ENCODE data around the gene CD276. TPM values are rescaled to one million over a fixed set of nuclear protein-coding genes. Genes with fewer than 3 reads are reported as not detected.

CD276 gene
- total and polyA plus RNA-seq, 9 donors, result 48.3 to 180 (median 127) TPM

- H3K27ac ChIP-seq (ENCODE audit: low read length), result no peak overlapping the region
- WGBS (ENCODE audit: insufficient coverage), result 45% methylated on average over 12 of the region's 13 CpGs
These were observed 20.9 kb downstream of the CD276 start for GRCh38 chr15:73704869-73705645.

GRCh38 chr15:73708691-73709090 lies 24.5 kb downstream of the CD276 start:
- Histone ChIP-seq H3K27ac (ENCODE audit: low read length) (no peak overlapping the region), H3K36me3 (ENCODE audit: control insufficient read depth, insufficient read depth, low read length) (peaks cover 92% of the 10 kb centered on the region), H3K27me3 (ENCODE audit: control insufficient read depth, insufficient read depth, low read length) (no peaks in the 10 kb centered on the region), H3K4me3 (ENCODE audit: low read length) (no peak overlapping the region), H3K9me3 (replicated peaks; ENCODE audit: control insufficient read depth, low read depth, low read length) (no peaks in the 10 kb centered on the region), H3K4me1 (ENCODE audit: control insufficient read depth, insufficient read depth, low read length) (peaks cover 5% of the 10 kb centered on the region)
- no peak for DNase-seq
- WGBS (ENCODE audit: insufficient coverage), result 93% methylated on average over 6 of the region's 6 CpGs

More at GRCh38 chr15:73704869-73705645, 20.9 kb downstream of the CD276 start:
- Histone ChIP-seq H3K9me3 (replicated peaks; ENCODE audit: control insufficient read depth, low read depth, low read length) (no peaks in the 10 kb centered on the region), H3K4me3 (ENCODE audit: low read length) (no peak overlapping the region), H3K27me3 (ENCODE audit: control insufficient read depth, insufficient read depth, low read length) (no peaks in the 10 kb centered on the region), H3K36me3 (ENCODE audit: control insufficient read depth, insufficient read depth, low read length) (peaks cover 74% of the 10 kb centered on the region), H3K4me1 (ENCODE audit: control insufficient read depth, insufficient read depth, low read length) (peaks cover 5% of the 10 kb centered on the region)
- DNase-seq, result peak; percentile 59

- no peaks in the 10 kb centered on the region for H3K27me3 ChIP-seq (ENCODE audit: control insufficient read depth, insufficient read depth, low read length)
- peaks cover 91% of the 10 kb centered on the region for H3K36me3 ChIP-seq (ENCODE audit: control insufficient read depth, insufficient read depth, low read length)
- H3K4me3 ChIP-seq (ENCODE audit: low read length), result no peak overlapping the region
- no peak for DNase-seq
- no peaks in the 10 kb centered on the region for H3K9me3 ChIP-seq (replicated peaks; ENCODE audit: control insufficient read depth, low read depth, low read length)
- H3K4me1 ChIP-seq (ENCODE audit: control insufficient read depth, insufficient read depth, low read length), result peaks cover 5% of the 10 kb centered on the region
- WGBS (ENCODE audit: insufficient coverage), result 98% methylated on average over 6 of the region's 6 CpGs
- no peak overlapping the region for H3K27ac ChIP-seq (ENCODE audit: low read length)
These were observed 25.1 kb downstream of the CD276 start for GRCh38 chr15:73709241-73709640.

GRCh38 chr15:73709686-73710085 lies 25.5 kb downstream of the CD276 start:
- Histone ChIP-seq H3K36me3 (ENCODE audit: control insufficient read depth, insufficient read depth, low read length) (peaks cover 86% of the 10 kb centered on the region), H3K4me1 (ENCODE audit: control insufficient read depth, insufficient read depth, low read length) (peaks cover 5% of the 10 kb centered on the region), H3K27me3 (ENCODE audit: control insufficient read depth, insufficient read depth, low read length) (no peaks in the 10 kb centered on the region), H3K27ac (ENCODE audit: low read length) (no peak overlapping the region), H3K4me3 (ENCODE audit: low read length) (no peak overlapping the region), H3K9me3 (replicated peaks; ENCODE audit: control insufficient read depth, low read depth, low read length) (no peaks in the 10 kb centered on the region)
- no CpG with 5 or more reads among the region's 4 CpGs for WGBS (ENCODE audit: insufficient coverage)
- DNase-seq, result no peak

- no peaks in the 10 kb centered on the region for H3K27me3 ChIP-seq (ENCODE audit: control insufficient read depth, insufficient read depth, low read length)
- H3K27ac ChIP-seq (ENCODE audit: low read length), result no peak overlapping the region
- DNase-seq, result no peak
- H3K9me3 ChIP-seq (replicated peaks; ENCODE audit: control insufficient read depth, low read depth, low read length), result no peaks in the 10 kb centered on the region
- no peak overlapping the region for H3K4me3 ChIP-seq (ENCODE audit: low read length)
- WGBS (ENCODE audit: insufficient coverage), result 94% methylated on average over 2 of the region's 5 CpGs
- H3K4me1 ChIP-seq (ENCODE audit: control insufficient read depth, insufficient read depth, low read length), result peaks cover under 1% of the 10 kb centered on the region
- H3K36me3 ChIP-seq (ENCODE audit: control insufficient read depth, insufficient read depth, low read length), result peaks cover 80% of the 10 kb centered on the region
These were observed 26.1 kb downstream of the CD276 start for GRCh38 chr15:73710321-73710720.

- Histone ChIP-seq H3K9me3 (replicated peaks; ENCODE audit: control insufficient read depth, low read depth, low read length) (no peaks in the 10 kb centered on the region), H3K4me1 (ENCODE audit: control insufficient read depth, insufficient read depth, low read length) (peaks cover 2% of the 10 kb centered on the region), H3K4me3 (ENCODE audit: low read length) (no peak overlapping the region), H3K36me3 (ENCODE audit: control insufficient read depth, insufficient read depth, low read length) (peaks cover 70% of the 10 kb centered on the region), H3K27me3 (ENCODE audit: control insufficient read depth, insufficient read depth, low read length) (no peaks in the 10 kb centered on the region), H3K27ac (ENCODE audit: low read length) (no peak overlapping the region)
- DNase-seq, result no peak
- WGBS (ENCODE audit: insufficient coverage), result 92% methylated on average over 2 of the region's 4 CpGs
These were observed 27.3 kb downstream of the CD276 start for GRCh38 chr15:73711526-73711925.

- Histone ChIP-seq H3K9me3 (replicated peaks; ENCODE audit: control insufficient read depth, low read depth, low read length) (no peaks in the 10 kb centered on the region), H3K4me3 (ENCODE audit: low read length) (no peak overlapping the region), H3K27me3 (ENCODE audit: control insufficient read depth, insufficient read depth, low read length) (no peaks in the 10 kb centered on the region), H3K36me3 (ENCODE audit: control insufficient read depth, insufficient read depth, low read length) (peaks cover 64% of the 10 kb centered on the region), H3K4me1 (ENCODE audit: control insufficient read depth, insufficient read depth, low read length) (peaks cover 3% of the 10 kb centered on the region), H3K27ac (ENCODE audit: low read length) (no peak overlapping the region)
- DNase-seq, result no peak
These were observed 27.9 kb downstream of the CD276 start for GRCh38 chr15:73712107-73712506.

GRCh38 chr15:73714695-73715301 lies 30.6 kb downstream of the CD276 start:
- Histone ChIP-seq H3K9me3 (replicated peaks; ENCODE audit: control insufficient read depth, low read depth, low read length) (no peaks in the 10 kb centered on the region), H3K4me1 (ENCODE audit: control insufficient read depth, insufficient read depth, low read length) (peaks cover 3% of the 10 kb centered on the region), H3K27ac (ENCODE audit: low read length) (no peak overlapping the region), H3K4me3 (ENCODE audit: low read length) (no peak overlapping the region), H3K27me3 (ENCODE audit: control insufficient read depth, insufficient read depth, low read length) (no peaks in the 10 kb centered on the region), H3K36me3 (ENCODE audit: control insufficient read depth, insufficient read depth, low read length) (peaks cover 37% of the 10 kb centered on the region)
- DNase-seq, result no peak
- 100% methylated on average over 2 of the region's 5 CpGs for WGBS (ENCODE audit: insufficient coverage)

- H3K4me3 ChIP-seq (ENCODE audit: low read length), result no peak overlapping the region
- peaks cover 31% of the 10 kb centered on the region for H3K36me3 ChIP-seq (ENCODE audit: control insufficient read depth, insufficient read depth, low read length)
- no peak for DNase-seq
- H3K27ac ChIP-seq (ENCODE audit: low read length), result no peak overlapping the region
- no peaks in the 10 kb centered on the region for H3K9me3 ChIP-seq (replicated peaks; ENCODE audit: control insufficient read depth, low read depth, low read length)
- WGBS (ENCODE audit: insufficient coverage), result 100% methylated on average over 2 of the region's 3 CpGs
- no peaks in the 10 kb centered on the region for H3K27me3 ChIP-seq (ENCODE audit: control insufficient read depth, insufficient read depth, low read length)
- H3K4me1 ChIP-seq (ENCODE audit: control insufficient read depth, insufficient read depth, low read length), result peaks cover 3% of the 10 kb centered on the region
These were observed 31.2 kb downstream of the CD276 start for GRCh38 chr15:73715417-73715816.

GRCh38 chr15:73716417-73716816 lies 32.2 kb downstream of the CD276 start:
- 43% methylated on average over 5 of the region's 6 CpGs for WGBS (ENCODE audit: insufficient coverage)
- Histone ChIP-seq H3K27ac (ENCODE audit: low read length) (no peak overlapping the region), H3K4me3 (ENCODE audit: low read length) (no peak overlapping the region), H3K4me1 (ENCODE audit: control insufficient read depth, insufficient read depth, low read length) (peaks cover 3% of the 10 kb centered on the region), H3K36me3 (ENCODE audit: control insufficient read depth, insufficient read depth, low read length) (peaks cover 21% of the 10 kb centered on the region), H3K9me3 (replicated peaks; ENCODE audit: control insufficient read depth, low read depth, low read length) (no peaks in the 10 kb centered on the region), H3K27me3 (ENCODE audit: control insufficient read depth, insufficient read depth, low read length) (no peaks in the 10 kb centered on the region)
- no peak for DNase-seq
